Stimulated activated CD8-positive, alpha-beta memory T cell treated with anti-CD3 and anti-CD28 coated beads, Interleukin-15, amount 100 ng/mL, for 4 hours (primary cell): ENCODE data around the gene PPP4R2.

ENCODE experiments used
- DNase-seq, 2 donors: peaks; one replicate each; pipeline ENCODE4 v3.0.0-alpha.2; 2020; ENCODE audit warnings: low read depth in 2 of 2

Gene PPP4R2, protein sequence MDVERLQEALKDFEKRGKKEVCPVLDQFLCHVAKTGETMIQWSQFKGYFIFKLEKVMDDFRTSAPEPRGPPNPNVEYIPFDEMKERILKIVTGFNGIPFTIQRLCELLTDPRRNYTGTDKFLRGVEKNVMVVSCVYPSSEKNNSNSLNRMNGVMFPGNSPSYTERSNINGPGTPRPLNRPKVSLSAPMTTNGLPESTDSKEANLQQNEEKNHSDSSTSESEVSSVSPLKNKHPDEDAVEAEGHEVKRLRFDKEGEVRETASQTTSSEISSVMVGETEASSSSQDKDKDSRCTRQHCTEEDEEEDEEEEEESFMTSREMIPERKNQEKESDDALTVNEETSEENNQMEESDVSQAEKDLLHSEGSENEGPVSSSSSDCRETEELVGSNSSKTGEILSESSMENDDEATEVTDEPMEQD

GRCh38 chr3:72996473-72997333, at the start of gene PPP4R2:
Gene PPP4R2 (plus strand): TSS chr3:72996811. CDS start chr3:72997038, 227 bp downstream.
- peak; percentile 80 to 81 for DNase-seq

GRCh38 chr3:72947715-72948490, 48.7 kb upstream of the PPP4R2 start:
- no peak for DNase-seq

- DNase-seq = no peak
Measured at GRCh38 chr3:72949016-72949415, 47.6 kb upstream of the PPP4R2 start.

DNA sequence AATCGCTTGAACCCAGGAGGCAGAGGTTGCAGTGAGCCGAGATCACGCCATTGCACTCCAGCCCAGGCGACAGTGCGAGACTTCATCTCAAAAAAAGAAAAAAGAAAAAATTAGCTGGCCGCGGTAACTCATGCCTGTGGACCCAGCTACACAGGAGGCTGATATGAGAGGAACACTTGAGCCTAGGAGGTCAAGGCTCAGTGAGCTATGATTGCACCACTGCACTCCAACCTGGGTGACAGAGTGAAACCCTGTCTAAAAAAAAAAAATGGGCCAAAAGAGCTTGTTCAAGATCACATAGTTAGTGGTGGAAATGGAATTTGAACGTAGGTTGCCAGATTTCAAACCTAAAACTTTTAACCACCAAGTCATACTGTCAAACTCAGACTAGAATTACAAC, 46.2 kb upstream of the PPP4R2 start:
- DNase-seq = no peak

DNA sequence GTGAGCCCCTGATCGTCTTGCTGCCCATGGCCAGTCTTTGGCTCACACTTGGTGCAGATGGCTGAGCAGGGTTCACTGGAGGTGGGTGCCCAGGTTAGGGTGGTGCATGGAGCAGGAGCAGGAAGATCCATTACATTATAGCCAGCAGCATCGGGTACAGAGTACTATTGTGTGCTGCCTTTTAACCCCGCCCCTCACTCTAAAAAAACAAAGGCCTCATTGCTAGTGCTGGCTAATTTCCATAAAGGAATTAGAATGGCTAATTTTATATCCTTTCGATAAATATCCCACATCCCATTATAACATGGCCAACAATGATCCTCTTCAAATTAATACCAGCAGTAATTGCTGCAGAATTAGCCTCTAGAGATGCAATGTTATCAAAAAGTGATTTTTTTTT, 45.8 kb upstream of the PPP4R2 start:
- no peak for DNase-seq

- no peak for DNase-seq
Measured at GRCh38 chr3:72951259-72951722, 45.3 kb upstream of the PPP4R2 start.

GRCh38 chr3:72953325-72953956, 43.2 kb upstream of the PPP4R2 start:
- no peak for DNase-seq

DNA sequence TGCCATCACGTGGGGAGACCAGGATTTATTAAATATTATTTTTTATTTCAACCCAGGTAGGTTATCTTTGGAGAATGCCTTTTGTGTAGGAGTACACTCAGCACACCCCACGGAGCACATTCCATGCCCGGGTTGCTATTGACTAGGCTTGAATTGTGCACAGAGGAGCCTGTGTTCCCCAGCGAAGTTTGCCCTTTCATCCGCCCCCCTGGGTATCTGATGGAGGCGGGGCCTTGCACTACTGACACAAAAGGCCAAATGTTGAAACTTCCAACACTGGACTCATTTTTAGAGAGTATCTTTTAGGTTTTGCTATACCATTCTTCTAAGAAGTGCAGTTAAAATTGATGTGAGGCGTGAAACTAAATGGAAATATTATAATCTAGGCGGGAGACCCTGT, 39.3 kb upstream of the PPP4R2 start:
- no peak for DNase-seq

- no peak for DNase-seq
Measured at GRCh38 chr3:72959336-72959735, 37.3 kb upstream of the PPP4R2 start.

GRCh38 chr3:72960812-72961518, 35.6 kb upstream of the PPP4R2 start:
- DNase-seq = no peak

DNA sequence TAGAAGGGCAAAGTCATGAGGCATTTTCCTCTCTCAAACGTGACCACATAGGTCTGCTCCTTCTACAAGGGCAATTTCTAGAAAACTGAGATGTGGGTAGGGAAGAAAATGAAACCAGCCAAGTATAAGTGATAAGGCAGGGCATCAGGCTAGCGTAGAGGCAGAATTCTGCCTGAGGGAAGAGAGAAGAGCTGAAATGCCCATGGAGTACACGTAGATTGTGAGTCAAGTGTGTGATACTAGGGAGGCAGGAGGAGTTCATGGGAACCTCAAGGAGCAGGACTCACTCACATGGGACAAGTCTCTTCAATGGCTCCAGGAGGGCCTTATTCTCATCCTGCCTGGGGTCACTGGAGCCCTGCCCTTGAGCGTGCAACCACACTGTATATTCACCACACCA, 34.9 kb upstream of the PPP4R2 start:
- no peak for DNase-seq

DNA sequence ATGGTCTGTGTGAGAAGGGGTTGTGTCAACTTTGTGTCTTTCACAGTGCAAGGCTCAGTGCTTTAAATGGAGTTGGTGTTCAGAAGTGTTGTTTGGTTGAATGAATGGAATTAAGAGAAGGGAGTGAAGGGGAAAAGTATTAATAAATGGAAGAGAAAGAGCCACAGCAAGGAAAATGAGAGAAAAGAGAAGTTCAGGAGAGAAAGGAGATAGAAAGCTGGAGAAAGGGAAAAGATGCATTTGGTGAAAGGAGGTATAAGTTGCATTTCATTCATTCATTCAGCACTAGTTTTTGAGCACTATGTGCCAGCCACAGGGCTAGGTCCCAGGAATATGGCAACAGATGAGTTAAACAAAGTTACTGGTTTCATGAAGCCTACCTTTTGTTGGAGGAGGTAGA, 34.3 kb upstream of the PPP4R2 start:
- DNase-seq = no peak

- DNase-seq = no peak
Measured at GRCh38 chr3:72964633-72965032, 32.0 kb upstream of the PPP4R2 start.

DNA sequence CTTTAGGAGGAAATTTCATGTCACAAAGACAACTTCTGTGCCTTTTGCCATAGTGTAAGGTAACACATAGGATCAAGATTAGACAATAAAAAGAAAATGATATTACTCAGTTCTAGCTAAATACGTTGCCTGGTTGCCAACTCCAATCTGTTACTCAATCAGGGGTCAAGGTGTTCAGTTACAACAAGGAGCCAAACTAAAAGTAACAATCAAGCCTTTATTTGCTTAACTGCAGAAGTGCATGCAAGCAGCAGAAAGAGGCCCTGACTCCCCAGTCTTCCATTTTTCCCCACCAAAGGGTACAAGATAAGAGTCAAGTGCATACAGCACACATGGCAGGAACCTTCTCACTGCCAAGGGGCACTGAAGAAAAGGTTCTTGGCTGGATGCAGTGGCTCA, 28.3 kb upstream of the PPP4R2 start:
- DNase-seq = no peak

GRCh38 chr3:72969766-72970165, 26.8 kb upstream of the PPP4R2 start:
- DNase-seq = no peak

DNA sequence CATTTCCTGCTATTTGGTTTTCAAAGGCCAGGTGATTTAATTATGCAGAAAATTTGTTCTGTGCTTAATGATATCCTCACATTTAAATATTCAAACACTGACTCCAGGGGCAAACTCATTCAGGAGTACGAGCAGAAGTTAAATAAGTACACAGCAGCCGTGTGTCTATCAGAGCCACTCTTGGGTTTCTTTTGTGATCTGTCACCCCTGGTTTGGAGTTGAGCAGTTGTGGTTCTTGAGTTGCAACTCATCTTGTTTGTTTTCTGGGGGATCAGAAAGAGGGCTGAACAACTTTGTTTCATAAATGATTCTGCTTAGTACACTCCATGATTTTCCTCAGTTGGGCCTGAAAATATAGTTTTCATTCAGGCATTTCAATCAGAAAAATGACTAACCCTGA, 25.7 kb upstream of the PPP4R2 start:
- no peak for DNase-seq

DNA sequence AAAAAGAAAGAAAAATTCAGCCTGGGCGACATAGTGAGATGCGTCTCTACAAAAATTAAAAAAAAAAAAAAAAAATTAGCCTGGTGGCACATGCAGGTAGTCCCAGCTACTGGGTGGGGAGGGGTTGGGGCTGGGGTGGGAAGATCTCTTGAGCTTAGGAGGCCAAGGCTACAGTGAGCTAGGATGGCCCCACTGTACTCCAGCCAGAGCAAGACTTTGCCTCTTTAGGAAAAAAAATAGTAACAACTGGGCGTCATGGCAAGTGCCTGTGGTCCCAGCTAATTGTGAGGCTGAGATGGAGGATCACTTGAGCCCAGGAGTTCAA, 23.9 kb upstream of the PPP4R2 start:
- no peak for DNase-seq

GRCh38 chr3:72973031-72973723, 23.4 kb upstream of the PPP4R2 start:
- no peak for DNase-seq

GRCh38 chr3:72973786-72974185, 22.8 kb upstream of the PPP4R2 start:
- no peak for DNase-seq

DNA sequence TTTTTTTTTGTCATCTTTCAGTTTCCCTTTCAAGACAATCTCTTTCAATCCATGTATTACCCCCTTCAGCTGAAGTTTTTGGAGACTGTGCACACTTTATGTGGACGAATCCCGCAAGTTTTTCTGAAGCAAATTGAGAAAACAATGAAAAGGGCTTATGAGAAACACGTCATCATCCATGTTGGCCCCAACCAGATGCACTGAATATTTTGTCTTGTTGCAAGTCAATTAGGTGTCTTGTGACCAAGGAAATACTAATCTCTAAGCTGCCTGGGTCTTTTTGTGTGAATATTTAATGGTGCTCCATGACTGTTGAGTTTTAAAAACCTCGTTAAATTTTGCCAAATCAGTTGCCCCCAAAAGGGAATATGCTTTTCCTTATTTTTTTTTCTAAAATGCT, 21.7 kb upstream of the PPP4R2 start:
- DNase-seq = no peak
